OCI-M2 (cell line): ENCODE results near the gene IL27RA.
A peak's percentile ranks its signal among the peaks of the same experiment; 100 is the strongest.

Source experiments
- DNase-seq: peaks from one replicate; lab custom pipeline; 2025; ENCODE audit not compliant: unreplicated experiment; lab: John Stamatoyannopoulos, UW

Gene IL27RA

GRCh38 chr19:14031719-14032480, at the start of gene IL27RA:
Gene IL27RA (plus strand): TSS chr19:14031762. CDS start chr19:14031873, 111 bp downstream.
- peak; percentile 78 for DNase-seq

DNA sequence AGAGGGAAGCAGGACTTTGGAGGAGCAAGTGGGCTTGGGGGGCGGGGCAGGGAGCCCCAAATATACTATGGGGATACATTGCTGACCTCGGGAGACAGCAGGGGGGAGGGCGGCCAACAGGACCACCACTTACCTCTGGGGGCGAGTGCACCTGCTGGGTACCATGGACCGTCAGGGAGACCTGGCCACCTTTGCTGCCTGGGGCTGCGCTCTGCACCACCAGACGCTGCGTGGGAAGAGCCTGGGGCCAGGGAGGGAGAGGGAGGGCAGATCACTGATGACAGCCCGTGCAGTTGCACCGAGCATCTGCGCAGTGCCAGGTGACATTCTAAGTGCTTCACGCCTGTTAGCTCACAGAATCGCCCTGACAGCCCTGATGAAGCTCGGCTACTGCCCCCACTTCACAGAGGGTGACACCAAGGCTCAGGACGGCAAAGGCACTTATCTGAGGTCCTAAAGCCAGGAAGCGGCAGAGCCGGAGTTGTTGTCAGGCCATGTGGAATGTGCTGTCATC, 49.5 kb upstream of the IL27RA start:
- no peak for DNase-seq

DNA sequence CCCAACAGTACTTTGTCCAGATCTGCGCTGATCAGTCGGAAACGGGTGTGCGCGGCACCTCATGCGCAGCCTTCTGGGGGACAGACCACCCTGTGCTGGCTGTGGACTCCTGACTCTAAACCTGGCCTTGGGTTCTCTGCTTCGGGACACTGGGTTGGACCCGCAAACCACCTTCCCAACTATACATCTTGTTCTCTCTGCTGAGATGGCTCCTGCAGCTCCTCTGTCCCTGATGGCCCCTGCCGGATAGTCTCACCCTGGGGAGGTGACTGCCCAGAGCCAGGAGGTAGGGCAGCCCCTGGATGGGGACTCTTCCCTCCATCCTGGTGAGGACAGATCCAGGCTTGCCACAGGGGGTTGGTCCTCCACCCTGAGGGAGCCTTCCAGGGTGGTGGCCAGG, 48.8 kb upstream of the IL27RA start:
- no peak for DNase-seq

GRCh38 chr19:13983213-13983889, 48.2 kb upstream of the IL27RA start:
- no peak for DNase-seq

- no peak for DNase-seq
Measured at GRCh38 chr19:13984186-13984585, 47.4 kb upstream of the IL27RA start.

GRCh38 chr19:13984875-13985741, 46.5 kb upstream of the IL27RA start:
- DNase-seq = no peak

- DNase-seq = no peak
Measured at GRCh38 chr19:13985771-13986347, 45.7 kb upstream of the IL27RA start.

DNA sequence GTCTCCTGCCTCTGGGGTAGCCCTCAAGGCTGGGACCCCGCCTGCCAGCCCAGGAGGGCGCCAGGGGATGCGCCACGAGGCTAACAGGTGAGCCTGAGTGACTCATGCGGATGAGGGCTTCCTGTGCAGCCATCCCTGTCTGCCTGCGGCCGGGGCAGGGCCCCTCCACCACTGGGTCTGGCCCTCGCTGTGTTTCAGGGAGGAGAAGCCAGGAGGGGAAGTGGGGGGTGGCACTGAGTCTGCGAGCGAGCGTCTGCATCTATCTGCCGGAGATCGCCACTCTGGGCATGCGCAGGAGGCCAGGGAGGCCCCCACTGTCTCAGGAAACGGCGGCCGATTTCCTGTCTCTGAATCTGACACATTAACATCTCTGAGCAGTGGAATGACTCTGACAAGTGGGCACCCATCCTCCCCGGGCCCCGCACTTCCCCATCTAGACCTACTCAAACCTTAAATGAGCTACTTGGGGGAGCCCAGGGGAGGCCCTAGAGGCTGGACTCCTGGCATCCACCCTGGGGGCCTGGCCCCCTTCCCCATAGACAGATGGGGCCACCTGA, 45.1 kb upstream of the IL27RA start:
- DNase-seq = no peak

DNA sequence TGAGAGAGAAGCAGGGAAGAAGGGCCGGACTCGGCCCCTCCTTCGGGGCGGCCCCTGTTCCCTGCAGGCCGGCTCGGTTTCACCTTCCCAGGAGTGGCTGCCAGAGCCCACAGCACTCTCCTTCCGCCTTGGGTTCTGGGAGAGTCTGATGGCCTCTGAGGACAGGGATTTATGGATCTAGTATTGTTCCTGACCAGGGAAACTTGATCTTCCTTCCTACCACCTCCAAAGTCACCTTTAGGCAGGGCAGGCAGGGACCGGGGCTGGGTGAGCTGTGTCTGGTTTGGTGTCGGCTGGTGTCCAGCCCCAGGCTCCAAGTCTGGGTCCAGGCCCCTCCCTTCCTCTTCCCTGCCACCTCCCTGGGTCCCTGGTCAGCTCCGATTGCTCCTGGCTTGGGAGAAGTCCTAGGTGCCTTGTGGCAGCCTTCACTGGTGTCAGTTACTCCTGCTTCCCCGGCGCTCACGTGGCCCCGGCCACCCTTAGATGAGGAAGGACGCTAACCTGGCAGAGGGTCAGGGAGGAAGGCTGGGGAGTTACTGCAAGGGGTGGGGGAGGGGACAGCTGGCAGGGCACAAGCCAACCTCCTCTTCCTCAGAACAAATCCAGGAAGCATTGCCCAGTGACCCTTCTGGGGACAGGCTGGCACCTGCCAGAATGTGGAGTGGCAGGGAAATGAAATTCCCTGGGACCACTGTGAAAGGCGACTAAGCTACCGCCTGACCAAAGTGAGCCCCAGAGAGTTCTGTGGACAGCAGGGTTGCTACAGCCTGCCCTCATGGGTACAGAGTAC, 44.3 kb upstream of the IL27RA start:
- DNase-seq = no peak

GRCh38 chr19:13989487-13989886, 42.1 kb upstream of the IL27RA start:
- no peak for DNase-seq

DNA sequence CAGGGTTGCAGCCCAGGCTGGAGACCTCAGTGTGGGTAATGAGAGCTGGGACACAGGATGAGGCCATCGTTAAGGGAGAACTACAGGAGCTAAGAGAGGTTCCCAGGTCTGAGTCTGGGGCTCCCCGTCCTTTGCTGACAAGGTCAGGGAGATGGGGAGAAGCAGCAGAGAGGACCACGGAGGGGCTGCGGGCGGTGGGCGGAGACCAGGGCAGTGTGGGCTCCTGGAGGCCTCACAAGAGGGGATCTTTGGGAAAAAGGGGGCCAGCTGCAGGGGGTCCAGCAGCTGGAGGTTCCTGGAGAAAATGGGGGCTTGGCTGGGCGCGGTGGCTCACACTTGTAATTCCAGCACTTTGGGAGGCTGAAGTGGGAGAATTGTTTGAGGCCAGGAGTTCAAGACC, 41.5 kb upstream of the IL27RA start:
- no peak for DNase-seq

DNA sequence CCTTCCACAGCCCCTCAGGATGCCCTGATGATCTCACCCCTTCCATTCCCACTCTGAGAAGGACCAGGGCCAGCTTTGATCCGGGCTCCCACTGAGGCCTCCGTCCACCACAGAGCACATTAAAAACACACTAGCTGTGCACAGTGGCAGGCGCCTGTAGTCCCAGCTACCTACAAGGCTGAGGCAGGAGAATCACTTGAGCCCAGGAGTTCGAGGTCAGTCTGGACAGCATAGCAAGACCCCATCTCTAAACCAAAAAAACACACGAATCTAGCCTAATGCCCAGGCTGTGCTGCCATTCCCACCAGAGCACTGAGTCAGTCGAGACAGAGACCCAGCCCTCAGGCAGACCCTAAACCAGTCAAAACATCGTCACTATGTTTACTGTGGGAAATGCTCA, 39.5 kb upstream of the IL27RA start:
- DNase-seq = no peak

DNA sequence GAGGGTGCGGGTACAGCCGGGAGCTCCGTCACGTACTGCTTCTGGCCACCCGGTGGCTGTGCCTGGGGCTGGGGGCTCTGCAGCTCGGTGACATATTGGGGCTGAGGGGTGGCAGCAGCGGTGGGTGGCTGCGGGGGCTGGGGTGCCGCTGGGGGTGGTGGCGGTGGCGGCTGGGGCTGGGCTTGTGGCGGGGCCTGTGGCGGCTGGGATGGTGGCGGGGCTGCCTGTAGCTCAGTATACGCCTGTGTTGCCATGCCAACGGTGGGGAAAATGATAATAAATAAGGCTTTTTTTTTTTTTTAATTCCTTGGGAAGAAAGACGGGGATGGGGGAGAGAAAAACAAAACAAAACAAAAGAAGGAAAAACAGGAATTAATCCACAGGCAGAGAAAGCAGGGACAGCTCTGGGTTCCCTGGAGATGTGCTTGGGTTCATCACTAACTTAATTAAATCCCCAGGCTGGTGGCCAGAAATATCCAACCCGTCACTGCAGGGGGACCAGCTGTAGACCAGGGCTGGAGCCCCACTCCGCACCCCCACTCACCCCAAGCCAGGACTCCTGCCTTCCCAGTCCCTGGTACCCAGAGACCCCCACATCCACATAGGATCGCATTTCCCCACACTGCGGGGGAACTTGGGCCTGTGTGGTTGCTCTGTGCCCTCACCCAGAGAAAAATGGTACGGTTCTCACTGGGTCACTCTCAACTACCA, 37.8 kb upstream of the IL27RA start:
- no peak for DNase-seq

DNA sequence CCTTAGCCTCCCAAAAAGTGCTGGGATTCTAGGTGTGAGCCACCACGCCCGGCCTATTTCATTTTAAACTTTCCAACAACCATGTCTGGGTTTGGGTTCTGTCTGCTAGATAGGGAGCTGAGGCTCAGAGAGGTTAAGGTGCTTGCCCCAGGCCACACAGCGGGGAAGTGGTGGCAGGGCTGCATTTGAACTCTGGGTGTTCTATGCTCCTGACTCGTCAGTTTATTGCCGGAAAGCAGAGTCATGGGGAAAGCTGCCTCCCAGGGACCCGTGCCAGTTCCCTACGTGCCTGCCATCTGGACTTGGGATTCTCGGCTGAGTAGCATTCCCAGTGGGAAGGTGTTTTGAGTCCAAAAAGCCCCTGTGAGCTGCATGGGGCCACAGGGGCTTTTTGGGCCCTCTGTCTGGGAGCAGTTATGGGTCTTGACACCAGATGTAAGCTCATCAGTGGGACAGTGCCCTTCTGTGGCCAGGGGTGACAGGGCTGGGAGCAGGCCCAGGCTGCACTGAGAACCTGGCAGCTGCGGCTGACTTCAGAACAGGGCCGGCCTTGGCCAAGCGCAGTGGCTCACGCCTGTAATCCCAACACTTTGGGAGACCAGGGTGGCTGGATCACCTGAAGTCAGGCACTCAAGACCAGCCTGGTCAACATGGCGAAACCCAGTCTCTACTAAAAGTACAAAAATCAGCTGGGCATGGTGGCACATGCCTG, 36.4 kb upstream of the IL27RA start:
- DNase-seq = no peak

DNA sequence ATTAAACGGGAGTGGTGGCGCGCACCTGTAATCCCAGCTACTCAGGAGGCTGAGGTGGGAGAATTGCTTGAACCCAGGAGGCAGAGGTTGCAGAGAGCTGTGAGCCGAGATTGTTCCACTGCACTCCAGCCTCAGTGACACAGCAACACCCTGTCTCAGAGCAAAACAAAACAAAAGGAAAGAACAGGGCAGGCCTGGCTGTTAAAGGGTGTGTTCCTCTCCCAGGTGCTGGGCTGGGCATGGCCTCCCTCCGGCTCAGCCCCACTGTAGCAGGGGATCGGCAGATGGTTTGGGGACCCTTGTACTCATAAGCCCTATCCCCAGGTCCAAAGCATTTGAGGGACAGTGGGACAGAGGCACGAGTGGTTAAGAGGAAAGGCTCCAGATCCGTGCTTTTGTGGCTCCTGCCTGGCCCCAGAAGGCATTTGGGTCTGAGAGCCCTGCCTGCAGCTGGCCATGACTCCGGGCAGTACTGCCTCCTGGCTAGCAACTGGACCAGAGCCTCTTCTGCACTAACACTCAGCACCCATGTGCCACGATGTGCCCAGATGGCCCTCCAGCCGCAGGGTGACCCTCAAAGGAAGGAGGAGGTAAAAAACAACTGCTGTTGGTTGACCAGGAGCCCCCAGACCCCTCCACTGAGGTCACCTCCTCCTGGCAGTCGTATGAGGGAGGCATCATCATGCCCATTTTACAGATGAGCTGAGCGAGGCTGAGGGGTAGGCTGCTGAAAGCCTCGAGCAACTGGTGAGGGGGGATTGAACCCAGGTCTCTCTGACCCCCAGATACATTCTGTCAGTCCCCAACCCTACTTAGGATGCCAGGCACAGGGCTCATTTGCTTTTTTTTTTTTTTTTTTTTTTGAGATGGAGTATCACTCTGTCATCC, 35.4 kb upstream of the IL27RA start:
- no peak for DNase-seq

DNA sequence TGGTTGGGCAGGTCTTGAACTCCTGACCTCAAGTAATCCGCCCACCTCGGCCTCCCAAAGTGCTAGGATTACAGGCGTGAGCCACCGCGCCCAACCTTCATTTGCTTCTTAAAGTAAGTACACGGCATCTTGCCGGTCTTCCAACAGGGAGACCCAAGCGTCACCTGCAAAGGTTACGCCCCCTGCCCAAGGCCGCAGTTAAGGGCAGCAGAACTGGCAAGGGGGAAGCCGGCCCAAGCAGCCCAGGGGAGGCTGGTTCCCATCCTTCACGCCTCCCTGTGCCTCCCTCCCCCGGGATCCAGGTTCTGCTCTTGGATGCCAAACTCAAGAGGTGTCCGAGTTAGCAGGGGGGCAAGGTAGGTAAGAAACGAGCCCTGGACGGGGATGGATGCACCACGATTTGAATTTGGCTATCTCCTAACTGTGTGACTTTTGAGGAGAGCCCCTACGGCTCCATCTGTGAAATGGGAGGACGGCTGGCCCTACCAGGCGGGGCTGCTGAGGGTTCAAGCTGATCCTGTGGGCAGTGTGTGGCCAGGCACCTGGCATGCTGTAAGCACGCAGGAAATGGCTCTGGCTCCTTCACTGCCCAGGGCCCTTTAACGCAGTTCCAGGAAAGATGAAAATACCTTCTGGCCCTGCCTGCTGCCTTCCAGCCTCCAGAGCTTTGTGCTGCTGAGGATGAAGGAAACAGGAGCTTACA, 34.5 kb upstream of the IL27RA start:
- no peak for DNase-seq

DNA sequence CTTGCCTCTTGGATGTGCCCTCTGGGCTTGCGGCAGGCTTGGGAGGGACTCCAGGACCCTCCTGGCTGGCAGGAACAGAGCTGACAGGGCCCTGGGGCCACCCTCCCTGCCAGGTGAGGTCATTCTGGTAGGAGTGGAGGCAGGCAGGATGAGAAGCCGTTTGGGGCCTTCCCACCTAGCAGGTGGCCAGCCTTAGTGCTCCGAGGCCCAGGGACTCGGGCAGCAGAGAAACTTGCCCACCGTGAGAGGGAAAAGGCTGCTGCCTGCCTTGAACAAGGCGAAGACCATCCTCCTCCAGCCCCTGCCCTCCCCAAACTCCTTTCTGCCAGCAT, 34.0 kb upstream of the IL27RA start:
- DNase-seq = no peak
